Activated CD4-positive, alpha-beta T cell treated with anti-CD3 and anti-CD28 coated beads for 4 hours (primary cell): ENCODE measurements around the gene TSHZ2.
A peak's percentile ranks its signal among the peaks of the same experiment; 100 is the strongest.
"Not testable (repeated sequence)": the region's sequence is repeated elsewhere in the genome, so short reads cannot be mapped to it uniquely, and the experiment has no call there.

Source experiments
- DNase-seq, 2 donors: peaks; one replicate each; pipeline ENCODE4 v3.0.0-alpha.2; 2020

The TSHZ2 gene

GRCh38 chr20:52965380-52965779, 6.8 kb upstream of the TSHZ2 start:
- no peak for DNase-seq

DNA sequence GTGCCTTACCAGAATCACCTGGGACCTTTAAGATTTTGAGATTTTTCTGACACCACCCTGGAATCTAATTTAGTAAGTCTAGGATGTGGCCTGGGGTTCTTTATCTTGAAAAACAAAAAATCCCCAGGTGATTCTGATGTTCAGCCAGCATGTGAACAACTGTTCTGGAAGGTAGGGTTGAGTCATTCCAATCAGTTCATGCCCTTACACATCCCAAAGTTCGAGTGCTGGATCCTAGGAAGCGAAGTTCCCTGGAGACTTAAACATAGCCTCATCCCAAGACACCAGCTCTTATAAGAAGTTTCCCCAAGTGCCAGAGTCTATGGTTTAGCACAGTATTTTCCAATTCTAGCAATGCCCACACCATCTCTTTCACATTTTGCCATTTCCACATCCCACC, 6.3 kb upstream of the TSHZ2 start:
- DNase-seq, result no peak

DNA sequence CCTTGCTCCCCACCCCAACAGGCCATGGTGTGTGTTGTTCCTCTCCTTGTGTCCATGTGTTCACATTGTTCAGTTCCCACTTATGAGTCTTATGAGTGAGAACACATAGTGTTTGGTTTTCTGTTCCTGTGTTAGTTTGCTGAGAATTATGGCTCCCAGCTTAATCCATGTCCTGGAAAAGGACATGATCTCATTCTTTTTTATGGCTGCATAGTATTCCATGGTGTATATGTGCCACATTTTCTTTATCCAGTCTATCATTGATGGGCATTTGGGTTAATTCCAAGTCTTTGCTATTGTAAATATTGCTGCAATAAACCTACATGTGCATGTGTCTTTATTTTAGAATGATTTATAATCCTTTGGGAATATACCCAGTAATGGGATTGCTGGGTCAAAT, 5.6 kb upstream of the TSHZ2 start:
- not testable (repeated sequence) for DNase-seq

GRCh38 chr20:52971498-52972189, 514 bp upstream of the TSHZ2 start:
- DNase-seq, result no peak

GRCh38 chr20:52972965-52973819, 1.0 kb downstream of the TSHZ2 start:
- peak; percentile 24 to 50 for DNase-seq

- peak; percentile 42 to 46 for DNase-seq
Observed at GRCh38 chr20:52974179-52974594, 2.0 kb downstream of the TSHZ2 start.

DNA sequence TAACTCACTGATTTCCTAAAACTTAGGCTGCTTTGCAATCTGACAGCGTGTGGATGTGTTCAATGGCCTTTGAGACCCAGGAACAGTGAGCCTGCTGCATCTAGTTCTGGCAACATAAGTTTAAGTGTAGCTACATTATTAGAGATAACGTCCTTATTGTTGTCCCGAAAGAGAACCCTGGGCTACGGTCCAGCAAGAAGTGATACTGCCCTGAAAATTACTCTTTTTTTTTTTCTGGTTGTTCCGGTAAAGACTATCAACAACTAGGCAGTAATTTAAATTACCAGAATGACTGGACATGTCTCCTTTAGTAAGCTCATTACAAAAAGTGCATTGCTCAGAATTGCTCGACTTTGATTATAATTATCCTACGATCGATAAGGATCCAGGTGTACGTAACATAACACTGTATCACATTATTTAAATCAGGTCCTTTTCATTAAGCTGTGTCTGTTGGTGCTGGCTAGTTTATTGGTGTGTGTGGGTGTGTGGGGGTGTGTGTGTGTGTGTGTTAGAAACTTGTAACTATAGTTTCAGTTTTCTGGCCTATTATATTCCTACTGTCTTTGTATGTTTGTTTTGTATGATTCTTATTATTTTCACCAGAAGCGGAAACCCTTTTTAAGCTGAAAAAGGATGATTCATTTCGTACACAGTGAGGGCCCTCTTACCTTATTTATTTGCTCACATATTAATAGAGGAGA, 3.0 kb downstream of the TSHZ2 start:
- DNase-seq, result peak; percentile 39 to 67

DNA sequence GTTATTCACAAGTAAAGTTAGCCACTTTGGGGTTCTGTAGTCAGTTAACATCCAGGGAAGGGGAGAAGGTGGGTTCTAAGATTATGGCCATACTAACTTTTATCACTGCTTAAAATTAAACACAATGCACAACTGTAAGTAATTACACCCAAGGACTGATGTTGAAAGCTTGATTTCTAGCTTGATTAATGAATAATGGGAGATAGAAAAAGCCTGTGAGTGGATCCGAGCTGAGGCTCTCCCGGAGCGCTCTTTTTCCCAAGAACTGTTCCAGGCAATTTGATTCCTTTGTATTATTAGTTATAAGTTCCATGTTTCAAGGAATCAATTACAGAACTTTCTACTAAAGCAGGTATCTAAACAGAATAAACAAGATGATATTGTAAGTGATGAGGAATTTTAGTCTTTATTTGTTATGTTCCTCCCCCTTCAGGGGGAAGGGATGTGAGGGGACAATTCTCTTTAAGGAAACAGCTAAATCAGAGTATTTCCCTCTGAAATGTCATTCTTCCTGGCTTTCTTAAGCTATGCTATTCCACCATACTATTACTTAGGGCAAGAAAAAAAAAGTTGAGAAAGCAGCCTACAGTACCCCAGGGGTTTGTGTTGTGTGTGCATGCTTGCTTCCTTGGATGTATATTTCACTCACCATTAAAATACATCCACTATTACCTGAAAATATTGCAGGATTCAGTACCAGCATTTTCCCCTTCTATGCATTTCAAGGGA, 3.8 kb downstream of the TSHZ2 start:
- no peak for DNase-seq

DNA sequence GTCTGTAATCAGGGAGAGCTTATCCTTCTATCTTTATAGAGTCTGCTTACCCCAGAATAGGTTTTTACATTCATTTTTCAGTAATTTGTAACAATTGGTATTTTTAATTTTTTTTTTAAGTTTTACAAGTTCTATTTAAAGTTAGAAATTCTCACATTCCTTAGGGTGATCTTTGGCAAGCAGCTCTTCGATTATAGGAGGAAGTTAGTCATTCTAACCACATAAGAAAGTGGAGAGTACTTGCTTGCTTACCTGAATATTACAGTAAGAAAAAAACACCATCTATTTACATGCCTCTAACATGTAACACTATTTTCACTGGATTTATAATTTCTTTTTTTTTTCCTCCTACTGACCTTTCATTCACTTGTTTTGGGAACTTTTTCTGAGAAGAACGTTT, 6.7 kb downstream of the TSHZ2 start:
- no peak for DNase-seq

GRCh38 chr20:52981051-52981450, 8.9 kb downstream of the TSHZ2 start:
- DNase-seq, result no peak

GRCh38 chr20:52983726-52984450, 11.7 kb downstream of the TSHZ2 start:
- DNase-seq, result no peak

- no peak for DNase-seq
Observed at GRCh38 chr20:52984451-52984810, 12.3 kb downstream of the TSHZ2 start.

GRCh38 chr20:52985687-52986086, 13.5 kb downstream of the TSHZ2 start:
- DNase-seq, result no peak

GRCh38 chr20:52987295-52987694, 15.1 kb downstream of the TSHZ2 start:
- no peak for DNase-seq

- DNase-seq, result no peak
Observed at GRCh38 chr20:52991830-52992229, 19.7 kb downstream of the TSHZ2 start.

DNA sequence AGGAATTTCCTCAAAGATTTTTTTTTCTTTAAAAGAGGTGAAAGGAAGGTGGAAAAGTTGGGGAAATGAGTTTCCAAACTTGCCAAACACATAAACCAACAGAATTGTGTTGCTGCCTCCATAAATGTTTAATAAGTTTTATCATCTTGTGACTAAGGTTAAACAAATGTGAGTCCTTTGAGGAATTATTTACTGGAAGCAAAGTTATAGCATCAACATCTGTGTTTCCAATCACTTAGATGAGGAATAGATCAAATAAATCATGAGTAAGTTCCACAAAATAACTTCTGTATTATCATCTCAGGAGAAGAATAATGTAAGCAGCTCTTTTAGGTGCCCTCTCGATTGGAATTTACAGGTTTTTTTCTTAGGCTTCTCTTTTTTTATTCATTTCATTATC, 20.5 kb downstream of the TSHZ2 start:
- DNase-seq, result no peak

DNA sequence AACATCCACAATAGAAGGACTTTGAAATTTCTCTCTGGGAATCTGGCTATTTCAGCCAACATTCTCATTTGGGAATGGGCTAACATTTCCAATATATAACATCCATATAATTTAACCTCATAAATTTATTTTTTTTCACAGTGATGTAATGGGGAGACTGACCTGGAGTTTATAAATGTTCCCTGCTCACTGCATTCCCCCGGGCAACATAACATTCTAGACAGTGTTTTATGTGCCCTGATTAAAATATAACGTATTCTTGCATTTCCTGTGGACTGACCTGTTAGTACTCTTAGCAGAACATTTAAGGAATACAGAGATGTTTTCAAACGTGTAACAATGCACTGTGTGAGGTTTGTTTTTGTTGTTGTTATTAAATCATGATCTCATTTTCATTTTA, 20.9 kb downstream of the TSHZ2 start:
- DNase-seq, result no peak

GRCh38 chr20:52994184-52994970, 22.2 kb downstream of the TSHZ2 start:
- no peak for DNase-seq

GRCh38 chr20:52996130-52996529, 24.0 kb downstream of the TSHZ2 start:
- no peak for DNase-seq

- DNase-seq, result no peak
Observed at GRCh38 chr20:52996658-52997057, 24.5 kb downstream of the TSHZ2 start.

DNA sequence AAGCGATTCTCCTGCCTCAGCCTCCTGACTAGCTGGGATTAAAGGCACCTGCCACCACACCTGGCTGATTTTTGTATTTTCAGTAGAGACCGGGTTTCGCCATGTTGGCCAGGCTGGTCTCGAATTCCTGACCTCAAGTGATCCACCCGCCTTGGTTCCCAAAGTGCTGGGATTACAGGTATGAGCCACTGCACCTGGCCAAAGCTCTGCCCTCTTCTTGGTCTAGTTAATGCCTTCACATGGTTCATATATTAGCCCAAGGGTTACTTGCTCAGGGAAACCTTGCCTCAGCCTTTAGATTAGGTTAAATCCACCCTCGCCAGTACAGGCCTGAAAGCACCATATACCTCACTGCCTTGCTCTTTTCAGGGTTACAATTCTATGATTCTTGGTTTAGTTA, 26.1 kb downstream of the TSHZ2 start:
- no peak for DNase-seq

GRCh38 chr20:52999040-52999439, 26.9 kb downstream of the TSHZ2 start:
- DNase-seq, result no peak
